ENCODE measurements around the gene SERPINB12.

SERPINB12 gene

DNA sequence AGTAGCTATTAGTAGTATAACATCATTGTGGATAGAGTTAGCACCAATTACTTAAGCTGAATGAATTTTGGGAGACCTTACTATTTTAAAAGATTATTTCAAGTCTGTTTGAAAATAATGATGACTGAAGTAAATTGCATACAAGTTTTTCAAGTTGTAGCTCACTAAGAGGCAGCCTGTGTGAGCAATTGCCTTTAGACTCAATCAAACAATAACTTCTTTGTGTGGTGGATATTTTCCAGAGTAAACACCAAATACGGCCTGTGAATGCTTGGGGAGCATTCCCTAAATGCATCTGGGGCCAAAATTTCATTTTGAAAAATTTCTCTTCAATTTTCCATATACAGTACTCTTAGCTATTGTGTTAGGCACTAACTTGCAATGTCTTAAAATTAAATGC lies 7.9 kb downstream of the SERPINB12 start:
- DNase-seq (ENCODE audit: low read depth in 2 of 2) = no peak

DNA sequence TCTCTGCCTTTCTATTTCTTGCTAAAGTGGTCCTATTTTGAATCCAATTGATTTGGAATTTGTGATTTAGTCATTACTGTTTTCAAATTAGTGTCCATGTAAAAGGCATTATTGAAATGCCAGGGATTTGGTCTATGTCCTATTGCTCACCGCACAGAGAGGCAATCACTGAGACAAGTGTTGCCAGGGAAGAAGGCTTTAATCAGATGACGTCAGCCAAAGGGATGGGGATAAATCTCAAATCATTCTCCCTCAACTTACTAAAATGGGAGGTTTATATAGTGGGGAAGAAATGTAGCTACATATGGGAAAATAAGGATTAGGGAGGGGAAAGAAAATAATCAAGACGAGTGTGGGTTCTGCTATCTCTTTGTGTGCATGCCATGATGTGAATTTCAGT lies 9.6 kb downstream of the SERPINB12 start:
- DNase-seq (ENCODE audit: low read depth in 2 of 2) = no peak

DNA sequence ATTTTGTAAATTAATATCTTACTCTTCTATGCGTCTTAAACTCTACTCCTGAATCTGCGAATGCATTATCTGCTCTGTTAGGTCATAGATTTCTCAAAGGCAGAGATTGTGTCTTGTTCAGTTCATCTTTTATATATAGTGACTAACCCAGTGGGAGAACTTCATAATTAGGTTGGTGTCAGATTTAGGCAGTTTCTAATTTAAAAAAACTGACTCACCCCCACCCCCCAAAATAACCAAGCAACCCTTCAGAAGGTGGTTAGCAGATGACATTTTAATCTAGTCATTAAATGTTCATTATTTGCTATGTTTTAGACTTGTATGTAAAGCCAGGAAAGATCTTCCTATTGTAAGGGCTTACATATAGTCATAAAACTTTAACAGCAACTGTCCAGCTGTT lies 10.4 kb downstream of the SERPINB12 start:
- no peak for DNase-seq (ENCODE audit: low read depth in 2 of 2)

DNA sequence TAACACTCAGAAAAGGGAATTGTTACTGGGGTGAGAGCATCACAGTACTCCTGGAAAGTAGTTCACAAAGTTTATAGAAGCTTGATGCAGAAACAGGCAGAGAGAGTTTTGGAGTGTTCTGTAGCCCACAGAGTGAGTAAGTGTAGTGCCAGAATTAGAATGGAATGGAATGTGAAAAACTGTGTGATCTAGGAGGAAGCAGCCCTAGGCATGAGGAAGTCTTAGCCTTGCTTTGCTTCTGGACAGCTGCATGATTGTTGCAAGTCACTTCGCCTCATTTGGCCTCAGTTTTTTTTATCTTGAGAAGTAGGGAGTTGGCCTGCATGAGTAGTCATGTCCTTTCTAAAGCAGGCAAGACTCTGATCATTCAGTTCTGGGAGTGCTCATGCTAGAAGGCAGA lies 10.9 kb downstream of the SERPINB12 start:
- DNase-seq (ENCODE audit: low read depth in 2 of 2) = no peak

DNA sequence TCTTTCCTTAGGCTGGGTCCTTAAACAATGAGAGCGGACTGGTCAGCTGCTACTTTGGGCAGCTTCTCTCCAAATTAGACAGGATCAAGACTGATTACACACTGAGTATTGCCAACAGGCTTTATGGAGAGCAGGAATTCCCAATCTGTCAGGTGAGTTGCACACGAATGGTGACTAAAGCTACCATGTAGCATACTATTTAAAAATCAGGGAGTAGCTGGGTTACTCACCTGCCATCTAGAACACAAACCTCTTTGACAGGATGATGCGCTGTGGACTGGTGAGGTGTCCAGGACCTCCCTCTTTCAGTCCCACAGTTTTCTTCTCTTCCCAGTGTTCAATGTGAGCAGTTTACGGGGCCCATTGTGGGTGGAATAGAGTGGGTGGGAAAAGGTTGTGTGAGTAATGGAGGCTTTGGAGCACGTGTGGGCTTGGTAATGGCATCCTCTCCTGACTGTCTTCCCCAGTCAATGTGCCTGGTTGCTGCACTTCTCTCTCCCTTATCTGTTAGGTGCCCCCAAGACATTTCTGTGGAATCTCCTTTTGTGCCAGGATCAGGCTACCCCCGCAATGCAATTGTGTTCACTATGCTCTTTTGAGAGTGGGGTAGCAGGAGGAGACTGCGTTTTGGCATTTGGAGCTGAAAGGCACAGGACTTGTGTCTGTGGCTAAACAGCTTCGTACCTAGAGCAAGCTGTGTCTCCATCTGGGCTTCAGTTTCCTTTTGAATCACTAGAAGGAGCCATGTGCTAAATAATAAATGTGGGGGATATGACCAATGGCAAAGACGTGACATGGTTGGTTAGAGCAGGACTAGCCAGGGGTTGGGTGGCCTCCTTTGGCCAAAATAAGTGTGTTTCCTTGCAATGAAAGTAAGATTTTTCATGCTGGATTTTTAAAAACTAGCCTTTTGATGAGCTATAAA lies 17.7 kb downstream of the SERPINB12 start:
- no peak for DNase-seq (ENCODE audit: low read depth in 2 of 2)

DNA sequence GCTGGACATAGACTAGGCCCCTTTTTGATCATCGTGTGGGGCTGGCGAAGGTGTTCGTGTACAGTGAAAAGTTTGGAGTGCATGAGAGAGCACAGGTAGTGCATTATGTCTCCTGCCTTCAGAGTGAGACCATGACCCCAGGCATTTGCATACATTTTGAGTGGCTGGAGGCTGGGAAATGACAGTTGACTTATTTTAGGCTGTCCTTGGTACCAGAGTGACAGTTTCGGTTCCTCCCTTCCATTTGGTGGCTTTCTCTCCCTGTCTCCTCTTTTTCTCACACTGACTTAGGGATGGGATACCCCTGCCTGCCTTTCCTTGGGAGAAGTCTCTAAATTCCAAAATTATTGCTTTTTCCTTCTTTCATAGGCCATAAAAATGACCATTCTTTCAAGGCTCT lies 20.1 kb downstream of the SERPINB12 start:
- DNase-seq (ENCODE audit: low read depth in 2 of 2) = no peak

DNA sequence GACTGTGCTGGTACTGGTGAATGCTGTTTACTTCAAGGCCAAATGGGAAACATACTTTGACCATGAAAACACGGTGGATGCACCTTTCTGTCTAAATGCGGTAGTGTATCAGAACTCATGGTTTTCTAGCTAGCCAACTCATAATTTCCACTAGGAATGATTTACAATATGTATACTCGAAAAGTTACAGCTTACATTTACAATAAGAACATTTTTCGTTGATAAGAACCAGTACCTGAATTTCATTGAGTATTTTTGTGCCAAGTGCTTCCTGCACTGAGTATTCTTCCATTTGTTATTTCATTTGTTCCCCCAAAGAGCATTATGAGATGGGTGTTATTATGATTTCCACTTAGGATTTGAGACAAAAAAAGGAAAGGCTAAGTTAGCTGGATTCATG lies 21.9 kb downstream of the SERPINB12 start:
- no peak for DNase-seq (ENCODE audit: low read depth in 2 of 2)

DNA sequence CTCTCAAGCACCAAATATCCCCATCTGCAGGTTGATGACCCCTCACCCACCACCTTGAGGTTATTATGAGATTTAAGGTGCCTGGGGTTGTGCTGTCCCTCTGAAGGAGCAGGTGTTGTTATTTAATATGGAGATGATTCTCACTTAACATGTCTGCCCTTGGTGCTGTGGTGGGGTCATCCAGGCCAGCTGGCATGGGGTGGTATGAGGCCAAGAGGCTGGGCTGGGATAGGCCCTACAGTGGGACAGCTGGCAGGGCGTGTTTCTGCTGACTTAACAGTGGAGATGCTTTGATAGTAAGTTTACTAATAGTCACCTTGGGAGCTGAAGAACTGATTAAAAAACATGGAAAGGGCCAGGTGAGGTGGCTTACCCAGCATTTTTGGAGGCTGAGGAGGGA lies 22.4 kb downstream of the SERPINB12 start:
- DNase-seq (ENCODE audit: low read depth in 2 of 2) = no peak

DNA sequence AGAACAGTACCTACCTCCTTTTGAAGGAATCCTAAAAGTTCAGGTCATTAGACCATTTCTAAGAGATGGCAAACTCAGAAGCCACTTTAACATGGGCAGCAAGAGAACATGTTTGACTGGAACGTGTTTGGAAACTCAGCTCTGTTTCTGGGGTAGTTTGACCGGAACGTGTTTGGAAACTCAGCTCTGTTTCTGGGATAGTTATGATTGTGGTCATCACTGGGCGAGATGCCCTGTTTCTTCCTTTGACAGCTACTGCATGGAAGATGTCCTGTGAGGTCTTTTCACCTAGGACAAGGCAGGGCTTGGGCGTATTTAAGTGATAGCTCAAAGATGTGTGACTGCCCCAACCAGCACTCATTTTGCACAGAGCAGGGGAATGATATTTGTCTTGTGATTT lies 25.1 kb downstream of the SERPINB12 start:
- no peak for DNase-seq (ENCODE audit: low read depth in 2 of 2)

DNA sequence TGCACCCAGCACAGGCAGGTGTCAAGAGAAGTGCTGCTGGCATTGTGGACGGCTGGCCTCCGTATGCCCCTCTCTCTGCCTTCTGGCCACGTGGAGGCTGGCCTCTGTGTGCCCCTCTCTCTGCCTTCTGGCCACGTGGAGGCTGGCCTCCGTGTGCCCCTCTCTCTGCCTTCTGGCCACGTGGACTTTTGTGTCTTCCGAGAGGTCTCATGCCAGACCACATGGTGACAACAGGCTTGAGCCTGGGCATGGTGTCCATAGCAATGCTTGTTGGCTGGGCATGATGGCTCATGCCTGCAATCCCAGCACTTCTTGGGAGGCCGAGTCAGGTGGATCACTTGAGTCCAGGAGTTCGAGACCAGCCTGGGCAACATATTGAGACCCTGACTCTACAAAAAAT lies 25.7 kb downstream of the SERPINB12 start:
- DNase-seq (ENCODE audit: low read depth in 2 of 2) = no peak

DNA sequence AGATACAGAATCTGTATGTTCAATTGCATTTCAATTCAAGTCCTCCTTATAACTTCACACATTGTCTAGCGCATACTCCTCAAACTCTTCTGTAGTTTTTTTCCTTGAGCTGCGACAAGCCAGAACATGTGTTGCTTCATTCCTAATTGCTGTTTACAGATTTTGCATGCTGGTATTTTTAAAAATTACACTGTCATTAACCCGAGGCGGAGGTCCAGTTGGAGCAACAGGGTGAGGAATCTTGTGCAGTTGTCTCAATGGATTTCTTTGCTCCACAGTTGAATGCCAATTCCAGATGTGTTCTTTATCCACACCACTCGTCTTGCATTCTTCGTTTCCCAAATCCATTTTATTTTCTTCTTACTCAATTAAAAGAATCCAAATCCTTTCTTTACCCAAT lies 28.6 kb downstream of the SERPINB12 start:
- no peak for DNase-seq (ENCODE audit: low read depth in 2 of 2)

DNA sequence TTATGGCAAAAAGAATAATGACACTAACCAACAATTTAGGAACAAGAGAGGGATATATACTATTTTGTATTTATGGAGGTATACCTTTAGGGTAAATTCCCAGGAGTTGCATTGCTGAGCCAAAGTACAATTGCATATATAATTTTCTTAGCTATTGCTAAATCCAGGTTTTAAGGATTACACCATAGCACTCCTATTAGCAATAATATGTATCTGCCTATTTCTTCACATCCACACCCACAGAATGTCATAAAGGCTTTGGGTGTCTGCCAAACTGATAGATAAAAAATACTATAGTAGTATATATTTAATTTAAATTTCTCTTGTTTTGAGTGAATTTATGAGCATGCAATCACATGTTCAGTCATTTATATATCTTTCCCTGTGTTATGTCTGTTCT lies 33.5 kb downstream of the SERPINB12 start:
- DNase-seq (ENCODE audit: low read depth in 2 of 2) = no peak

DNA sequence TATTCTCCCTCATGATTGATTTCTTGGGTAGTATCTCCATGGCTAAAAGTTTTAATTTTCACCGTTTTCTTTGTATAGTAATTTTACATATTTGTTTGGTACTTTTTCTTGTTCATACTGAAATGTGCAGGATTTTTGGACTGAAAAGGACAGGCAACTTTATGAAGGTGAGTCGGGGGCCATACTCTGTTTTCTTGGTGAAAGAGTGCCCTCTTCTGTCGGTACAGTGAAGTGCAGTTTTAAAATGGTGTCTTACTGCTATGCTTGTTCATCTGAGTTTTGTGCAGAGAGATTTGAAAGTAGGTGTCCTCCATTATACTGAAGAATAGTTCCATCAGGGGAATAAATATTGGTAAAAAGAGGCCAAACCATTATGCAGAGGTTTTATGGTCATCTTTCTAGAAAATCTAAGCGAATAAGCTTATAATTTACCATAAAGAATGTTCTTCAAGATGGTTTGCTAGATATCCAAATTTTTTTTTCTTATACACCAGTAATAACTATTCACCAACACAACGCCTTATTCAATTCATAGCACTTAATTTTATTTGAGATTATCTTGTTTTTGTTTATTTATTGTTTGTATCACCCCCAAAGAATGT lies 36.3 kb downstream of the SERPINB12 start:
- no peak for DNase-seq (ENCODE audit: low read depth in 2 of 2)

DNA sequence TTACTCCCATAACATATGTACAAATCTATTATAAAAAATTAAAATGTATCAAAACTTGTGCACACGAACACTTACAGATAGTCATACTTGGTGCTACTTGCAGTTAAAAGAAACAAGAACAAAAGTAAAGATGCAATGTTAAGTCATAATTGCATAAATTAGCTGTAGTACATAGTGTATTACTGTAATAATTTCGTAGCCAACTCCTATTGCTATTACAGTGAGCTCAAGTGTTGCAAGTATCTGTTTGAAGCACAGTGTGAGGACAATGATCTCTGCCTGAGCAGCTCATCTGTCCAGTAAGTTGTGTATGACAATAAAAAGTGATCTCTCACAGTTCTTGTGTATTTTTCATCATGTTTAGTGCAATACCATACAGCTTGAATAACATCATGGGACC lies 37.4 kb downstream of the SERPINB12 start:
- no peak for DNase-seq (ENCODE audit: low read depth in 2 of 2)

DNA sequence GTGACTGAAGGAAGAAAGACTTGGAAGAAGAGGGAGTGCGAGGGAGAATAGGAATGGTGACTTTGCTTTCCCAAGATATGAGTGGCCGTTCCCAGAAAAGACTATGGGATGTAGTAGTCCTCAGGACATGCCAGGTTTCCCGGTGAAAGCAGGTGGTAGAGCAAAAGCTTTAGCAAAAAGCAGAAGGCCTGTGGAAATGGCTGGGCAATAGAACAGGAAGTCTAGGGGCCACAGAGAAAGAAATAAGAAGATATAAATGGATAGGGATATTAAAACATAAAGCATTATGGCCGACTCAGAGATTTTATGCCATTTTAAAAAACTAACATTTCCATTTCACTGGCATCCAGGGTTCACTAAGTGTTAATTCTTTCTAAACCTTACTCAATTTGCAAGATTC lies 43.8 kb downstream of the SERPINB12 start:
- no peak for DNase-seq (ENCODE audit: low read depth in 2 of 2)

DNA sequence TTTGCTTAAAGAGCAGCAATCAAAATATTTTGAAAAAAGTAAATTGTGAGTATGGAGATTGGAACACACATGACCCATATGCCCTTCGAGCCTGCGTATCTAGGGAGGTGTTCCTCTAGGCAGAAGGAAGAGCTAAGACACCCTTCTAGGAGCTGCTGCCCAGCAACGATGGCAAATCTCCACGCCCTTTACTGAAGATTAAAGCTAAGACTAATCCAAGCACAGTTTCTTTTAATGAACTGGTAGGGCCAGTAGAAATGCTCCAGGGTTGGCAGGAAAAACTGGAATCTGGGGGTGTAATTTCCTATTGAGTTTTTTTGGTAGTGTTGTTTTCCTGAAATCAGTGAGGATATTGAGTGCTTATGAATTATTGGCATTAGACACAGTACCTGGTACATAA lies 44.3 kb downstream of the SERPINB12 start:
- no peak for DNase-seq (ENCODE audit: low read depth in 2 of 2)

DNA sequence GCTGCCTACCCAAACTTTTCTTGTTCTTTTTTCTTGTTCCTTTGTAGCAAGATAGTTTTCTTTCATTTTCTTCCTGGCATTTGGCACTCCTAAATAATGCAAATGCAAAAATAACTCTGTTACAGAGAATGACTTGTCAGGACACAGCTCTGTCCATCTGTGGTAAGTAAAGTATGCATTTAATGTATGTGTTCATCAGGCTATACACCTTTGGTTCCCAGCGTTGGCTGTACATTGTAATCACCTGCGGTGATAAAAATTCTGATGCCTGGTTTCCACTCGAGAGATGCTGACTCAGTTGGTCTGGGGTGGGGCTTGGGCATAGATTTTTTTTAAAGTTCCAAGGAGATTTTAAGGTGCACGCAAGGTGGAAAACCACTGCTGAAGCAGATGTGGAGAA lies 44.8 kb downstream of the SERPINB12 start, which contains the start of gene SERPINB13:
Gene SERPINB13 (plus strand): TSS at position 378 of the 400 bp plus-strand sequence. CDS start 1,325 bp downstream, outside the sequence.
- no peak for DNase-seq (ENCODE audit: low read depth in 2 of 2)

DNA sequence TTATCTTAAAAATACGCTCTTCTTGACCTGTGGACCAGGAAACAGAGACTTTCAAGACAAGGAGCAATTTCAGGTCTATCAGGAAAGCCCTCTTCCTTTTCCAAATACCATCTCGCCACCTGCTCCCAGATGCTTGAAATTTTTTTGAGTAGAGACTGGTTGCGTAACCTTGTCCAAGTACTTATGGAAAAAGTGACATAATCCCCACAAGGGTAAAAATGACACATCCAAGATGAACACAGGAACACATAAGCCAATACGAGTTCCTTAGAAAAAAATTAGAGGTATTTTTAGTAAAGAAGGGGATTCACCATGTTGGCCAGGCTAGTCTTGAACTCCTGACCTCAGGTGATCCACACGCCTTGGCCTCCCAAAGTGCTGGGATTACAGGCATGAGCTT lies 46.7 kb downstream of the SERPINB12 start:
- DNase-seq (ENCODE audit: low read depth in 2 of 2) = no peak

DNA sequence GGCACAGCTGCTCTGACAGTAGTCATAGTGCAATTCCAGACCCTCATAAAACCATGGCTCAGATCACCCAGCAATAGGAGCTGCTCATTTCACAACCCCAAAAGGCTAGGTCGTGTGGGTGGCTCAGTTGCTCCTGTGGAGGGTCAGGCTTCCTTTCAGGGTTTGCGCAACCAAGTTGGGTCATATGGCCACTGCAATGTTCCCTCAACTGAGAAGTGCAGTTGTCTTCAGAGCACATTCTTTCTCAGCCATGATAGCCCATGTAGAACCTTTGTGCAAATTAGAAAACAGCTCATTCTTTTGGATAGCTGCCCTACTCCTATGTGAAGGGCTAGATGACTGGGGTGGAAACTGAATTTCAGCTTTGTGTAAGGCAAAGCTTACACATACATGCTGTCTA lies 48.2 kb downstream of the SERPINB12 start:
- DNase-seq (ENCODE audit: low read depth in 2 of 2) = no peak

DNA sequence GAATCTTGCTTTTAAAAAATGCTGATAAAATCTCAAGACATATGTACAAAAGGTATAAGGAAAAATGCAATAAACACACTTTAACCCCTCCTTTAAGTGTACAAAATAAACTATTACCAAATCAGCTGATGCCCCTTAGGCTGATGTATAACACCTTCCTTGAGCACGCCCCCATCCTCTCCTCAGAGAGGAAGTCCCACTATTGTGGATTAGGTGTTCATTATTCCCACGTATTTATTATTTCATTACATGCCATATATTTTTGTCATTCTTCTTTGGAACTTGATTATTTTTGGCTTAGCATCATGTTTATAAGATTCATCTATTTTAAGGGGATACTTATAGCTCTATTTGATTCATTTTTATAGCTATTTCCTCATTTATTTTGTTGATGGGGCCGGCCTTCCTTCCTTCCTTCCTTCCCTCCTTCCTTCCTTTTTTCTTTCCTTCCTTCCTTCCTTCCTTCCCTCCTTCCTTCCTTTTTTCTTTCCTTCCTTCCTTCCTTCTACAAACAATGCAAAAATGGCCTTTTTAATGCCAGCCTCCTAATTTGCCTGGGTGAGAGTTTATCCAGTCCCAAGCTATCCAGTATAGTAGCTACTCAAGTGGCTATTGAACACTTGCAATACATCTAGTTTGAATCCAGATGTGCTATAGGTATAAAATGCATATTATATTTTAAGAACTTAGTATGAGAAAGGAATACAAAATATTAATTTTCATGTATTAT lies 49.0 kb downstream of the SERPINB12 start:
- DNase-seq (ENCODE audit: low read depth in 2 of 2) = no peak

DNA sequence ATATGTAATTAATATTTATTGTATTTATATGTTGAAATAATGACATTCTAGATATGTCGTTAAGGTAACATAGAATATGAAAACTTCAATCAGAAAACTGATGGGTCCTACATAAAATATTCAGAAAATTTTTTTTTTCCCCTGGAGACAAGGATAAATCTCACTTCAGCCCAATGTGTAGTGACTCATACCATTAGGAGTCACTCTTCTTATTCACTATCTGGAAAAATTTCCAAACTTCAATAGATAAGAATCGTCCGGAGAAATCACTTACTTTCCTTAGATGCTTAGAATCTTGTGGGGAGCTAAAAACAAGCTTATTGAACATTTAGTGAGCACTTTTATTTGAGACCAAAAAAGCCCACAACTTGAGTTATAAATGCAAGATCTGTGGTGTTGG lies 49.6 kb downstream of the SERPINB12 start:
- no peak for DNase-seq (ENCODE audit: low read depth in 2 of 2)

DNA sequence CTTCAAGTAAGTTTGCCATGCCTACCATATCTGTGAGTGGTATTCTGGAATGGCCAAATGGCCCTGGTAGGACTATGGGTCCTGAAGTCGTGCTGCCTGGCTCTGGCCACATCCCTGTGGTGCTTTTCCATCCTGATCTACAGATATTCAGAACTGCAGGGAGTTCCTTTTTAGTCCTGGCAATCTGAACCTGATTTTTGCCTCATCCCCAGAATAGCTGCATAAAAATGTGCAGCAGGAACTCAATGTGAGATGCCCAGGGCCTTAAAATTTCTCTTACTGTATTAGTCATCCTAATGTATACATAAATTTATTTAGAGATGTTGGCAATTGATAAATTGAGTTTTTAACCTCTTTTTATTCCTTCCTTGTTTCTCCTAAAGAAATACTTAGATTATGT lies 50.3 kb downstream of the SERPINB12 start:
- no peak for DNase-seq (ENCODE audit: low read depth in 2 of 2)

DNA sequence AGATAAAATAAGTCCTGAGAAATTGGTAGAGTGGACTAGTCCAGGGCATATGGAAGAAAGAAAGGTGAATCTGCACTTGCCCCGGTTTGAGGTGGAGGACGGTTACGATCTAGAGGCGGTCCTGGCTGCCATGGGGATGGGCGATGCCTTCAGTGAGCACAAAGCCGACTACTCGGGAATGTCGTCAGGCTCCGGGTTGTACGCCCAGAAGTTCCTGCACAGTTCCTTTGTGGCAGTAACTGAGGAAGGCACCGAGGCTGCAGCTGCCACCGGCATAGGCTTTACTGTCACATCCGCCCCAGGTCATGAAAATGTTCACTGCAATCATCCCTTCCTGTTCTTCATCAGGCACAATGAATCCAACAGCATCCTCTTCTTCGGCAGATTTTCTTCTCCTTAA lies 54.8 kb downstream of the SERPINB12 start:
- no peak for DNase-seq (ENCODE audit: low read depth in 2 of 2)

Measured in stimulated activated CD4-positive, alpha-beta T cell treated with anti-CD3 and anti-CD28 coated beads, Interleukin-12 subunit alpha, Interleukin-12 subunit beta, amount 100 ng/mL, for 24 hours (primary cell).